GM18502 (cell line): Measurements from ENCODE around the gene USP48.
"Not testable (repeated sequence)": the region's sequence is repeated elsewhere in the genome, so short reads cannot be mapped to it uniquely, and the experiment has no call there.

Experiments used
- ATAC-seq: cut with Tn5 transposase; IDR thresholded peaks from one replicate; pipeline ENCODE4 v1.9.1; 2021; ENCODE audit warnings: mild to moderate bottlenecking; ENCODE audit not compliant: unreplicated experiment, poor library complexity

The USP48 gene, protein sequence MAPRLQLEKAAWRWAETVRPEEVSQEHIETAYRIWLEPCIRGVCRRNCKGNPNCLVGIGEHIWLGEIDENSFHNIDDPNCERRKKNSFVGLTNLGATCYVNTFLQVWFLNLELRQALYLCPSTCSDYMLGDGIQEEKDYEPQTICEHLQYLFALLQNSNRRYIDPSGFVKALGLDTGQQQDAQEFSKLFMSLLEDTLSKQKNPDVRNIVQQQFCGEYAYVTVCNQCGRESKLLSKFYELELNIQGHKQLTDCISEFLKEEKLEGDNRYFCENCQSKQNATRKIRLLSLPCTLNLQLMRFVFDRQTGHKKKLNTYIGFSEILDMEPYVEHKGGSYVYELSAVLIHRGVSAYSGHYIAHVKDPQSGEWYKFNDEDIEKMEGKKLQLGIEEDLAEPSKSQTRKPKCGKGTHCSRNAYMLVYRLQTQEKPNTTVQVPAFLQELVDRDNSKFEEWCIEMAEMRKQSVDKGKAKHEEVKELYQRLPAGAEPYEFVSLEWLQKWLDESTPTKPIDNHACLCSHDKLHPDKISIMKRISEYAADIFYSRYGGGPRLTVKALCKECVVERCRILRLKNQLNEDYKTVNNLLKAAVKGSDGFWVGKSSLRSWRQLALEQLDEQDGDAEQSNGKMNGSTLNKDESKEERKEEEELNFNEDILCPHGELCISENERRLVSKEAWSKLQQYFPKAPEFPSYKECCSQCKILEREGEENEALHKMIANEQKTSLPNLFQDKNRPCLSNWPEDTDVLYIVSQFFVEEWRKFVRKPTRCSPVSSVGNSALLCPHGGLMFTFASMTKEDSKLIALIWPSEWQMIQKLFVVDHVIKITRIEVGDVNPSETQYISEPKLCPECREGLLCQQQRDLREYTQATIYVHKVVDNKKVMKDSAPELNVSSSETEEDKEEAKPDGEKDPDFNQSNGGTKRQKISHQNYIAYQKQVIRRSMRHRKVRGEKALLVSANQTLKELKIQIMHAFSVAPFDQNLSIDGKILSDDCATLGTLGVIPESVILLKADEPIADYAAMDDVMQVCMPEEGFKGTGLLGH

DNA sequence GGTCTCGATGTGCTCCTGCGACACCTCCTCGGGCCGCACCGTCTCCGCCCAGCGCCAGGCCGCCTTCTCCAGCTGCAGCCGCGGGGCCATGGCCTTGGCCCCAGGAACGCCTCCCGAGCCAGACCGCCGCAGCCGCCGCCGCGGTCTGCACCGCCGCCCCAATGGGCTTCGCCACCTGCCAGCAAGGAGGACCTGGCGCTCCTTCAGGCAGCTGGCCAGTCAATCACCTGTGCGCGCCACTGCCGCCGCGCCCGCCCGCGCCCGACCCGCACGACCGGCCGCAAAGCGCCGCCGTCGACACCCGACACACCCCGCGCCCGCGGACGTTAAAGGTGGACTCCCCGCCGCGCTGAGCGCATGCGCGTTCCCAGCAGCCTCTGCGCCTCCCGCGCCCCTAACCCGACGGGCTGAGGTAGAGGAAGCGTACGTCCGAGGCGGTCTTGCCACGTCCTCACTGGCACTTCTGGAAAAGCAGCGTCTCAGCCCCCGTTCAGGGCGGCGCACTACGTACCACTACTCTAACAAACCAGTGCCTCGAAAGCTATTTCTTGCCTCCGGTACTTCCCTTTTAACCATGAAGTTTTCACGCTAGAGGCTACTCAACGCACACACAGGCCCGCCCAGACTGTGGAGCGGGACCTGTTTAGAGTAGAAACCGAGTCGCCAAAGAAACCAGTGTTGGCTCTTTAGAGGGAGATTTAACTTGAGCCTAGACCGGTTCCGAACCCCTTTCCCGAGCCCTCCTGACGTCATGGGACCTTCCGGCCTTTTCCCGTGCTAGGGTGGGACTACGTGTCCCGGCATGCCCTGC lies at the start of gene USP48:
Gene USP48, minus strand, starts transcription at position 282 of the 811 bp plus-strand sequence. Its CDS starts 192 bp downstream, at position 90.
- ATAC-seq, result peak; percentile 62

DNA sequence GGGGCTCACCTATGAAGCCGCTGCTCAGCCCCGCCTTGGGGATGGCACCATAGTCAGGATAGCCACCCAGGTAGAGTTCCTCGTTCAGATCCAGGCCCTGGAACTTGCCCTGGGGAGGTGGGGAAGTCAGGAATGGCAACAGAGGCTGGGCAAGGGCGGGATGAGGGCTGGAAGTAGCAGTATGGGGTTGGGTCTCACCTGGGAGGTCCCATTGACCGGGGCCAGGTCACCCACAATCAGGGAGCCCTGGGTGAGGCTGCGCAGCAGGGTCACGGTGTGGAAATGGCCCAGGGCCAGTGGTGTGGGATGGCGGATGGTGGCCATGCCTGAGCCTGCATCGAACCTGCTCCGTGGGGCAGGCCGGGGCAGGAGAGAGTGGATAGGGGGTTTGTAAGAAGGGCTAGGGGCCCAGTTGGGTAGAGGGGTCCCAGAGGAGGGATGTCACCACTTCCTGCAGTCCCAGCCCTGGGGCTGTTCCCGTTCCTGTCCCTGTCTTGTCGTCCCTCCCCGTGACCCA lies 48.6 kb upstream of the USP48 start:
- no peak for ATAC-seq

DNA sequence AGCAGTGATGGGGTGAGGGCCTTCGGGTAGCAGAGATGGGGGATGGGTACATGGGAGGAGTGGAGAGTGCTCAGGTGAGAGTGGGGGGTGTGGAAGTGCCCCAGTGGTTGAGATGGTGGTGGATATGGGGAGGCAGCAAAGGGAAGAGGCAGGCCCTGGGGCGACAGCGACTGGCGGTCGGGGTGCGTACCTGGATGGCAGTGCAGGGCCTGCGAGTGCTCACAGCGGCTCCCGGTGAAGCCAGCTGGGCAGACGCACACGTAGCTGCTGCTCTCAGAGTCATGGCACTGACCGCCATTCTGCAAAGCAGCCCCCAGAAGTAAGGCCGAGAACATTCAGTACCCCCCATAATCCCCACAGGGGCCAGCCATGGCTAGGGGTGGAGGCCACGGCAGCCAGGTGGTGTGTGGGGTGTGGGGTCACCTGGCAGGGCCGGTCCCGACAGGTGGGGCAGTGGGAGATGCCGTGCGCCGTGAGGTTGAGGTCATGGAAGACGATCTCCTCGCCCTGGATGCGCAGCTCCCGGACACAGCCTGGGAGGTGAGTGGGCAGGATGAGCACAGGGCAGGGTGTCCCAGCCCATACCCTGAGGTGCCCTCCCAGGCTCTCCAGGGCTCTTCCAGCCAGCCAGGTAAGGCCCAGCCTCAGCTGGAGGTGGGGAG lies 48.0 kb upstream of the USP48 start:
- ATAC-seq, result no peak

DNA sequence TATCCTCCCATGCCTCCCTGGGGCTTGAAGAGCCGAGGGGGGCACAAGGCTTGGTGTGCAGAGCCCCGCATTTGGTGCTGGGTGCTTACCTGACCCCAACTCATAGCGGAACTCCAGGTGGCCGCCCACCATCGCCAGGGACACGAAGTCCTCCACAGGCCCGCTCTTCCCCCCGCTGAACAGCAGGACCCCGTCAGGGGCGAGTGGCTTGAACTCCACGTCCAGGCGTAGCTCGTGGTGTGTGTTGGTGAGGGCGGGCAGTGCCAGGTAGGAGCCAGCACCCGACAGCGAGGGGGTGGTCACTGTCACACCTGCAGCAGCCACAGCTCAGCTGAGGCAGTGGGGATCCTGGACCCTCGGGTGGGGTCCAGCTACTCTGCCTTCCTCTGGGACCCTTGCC lies 46.3 kb upstream of the USP48 start:
- ATAC-seq, result no peak

DNA sequence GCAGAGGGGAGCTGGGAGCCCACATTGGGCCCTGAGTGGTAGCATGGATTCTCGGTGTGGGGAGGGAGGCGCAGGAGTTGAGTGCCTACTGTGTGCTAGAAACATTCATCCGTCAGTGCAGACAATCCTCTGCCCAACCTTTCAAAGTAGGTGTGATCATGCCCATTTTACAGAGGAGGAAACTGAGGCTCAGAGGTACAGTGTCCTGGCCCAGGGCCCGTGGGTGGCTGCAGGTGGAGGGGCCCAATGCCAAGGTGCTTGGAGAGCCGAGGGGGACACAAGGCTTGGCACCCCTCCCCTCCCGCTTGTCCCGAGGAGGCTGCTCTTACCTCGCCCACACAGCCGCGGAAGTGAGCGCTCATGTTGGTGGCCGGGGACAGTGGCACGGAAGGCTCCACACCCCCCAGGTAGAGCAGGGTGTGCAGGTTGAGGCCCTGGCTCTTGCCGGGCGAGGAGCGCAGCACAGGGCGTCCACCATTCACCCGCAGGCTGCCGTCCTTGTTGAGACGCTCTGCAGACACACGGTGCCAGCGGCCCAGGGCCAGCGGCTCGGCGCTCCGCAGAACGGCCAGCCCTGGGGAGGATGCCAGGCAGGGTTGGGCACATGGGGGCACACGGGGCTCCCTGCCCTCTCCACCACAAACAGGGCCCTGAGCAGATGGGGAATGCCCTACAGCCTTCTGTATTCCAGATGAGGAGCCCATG lies 45.7 kb upstream of the USP48 start:
- ATAC-seq, result no peak

DNA sequence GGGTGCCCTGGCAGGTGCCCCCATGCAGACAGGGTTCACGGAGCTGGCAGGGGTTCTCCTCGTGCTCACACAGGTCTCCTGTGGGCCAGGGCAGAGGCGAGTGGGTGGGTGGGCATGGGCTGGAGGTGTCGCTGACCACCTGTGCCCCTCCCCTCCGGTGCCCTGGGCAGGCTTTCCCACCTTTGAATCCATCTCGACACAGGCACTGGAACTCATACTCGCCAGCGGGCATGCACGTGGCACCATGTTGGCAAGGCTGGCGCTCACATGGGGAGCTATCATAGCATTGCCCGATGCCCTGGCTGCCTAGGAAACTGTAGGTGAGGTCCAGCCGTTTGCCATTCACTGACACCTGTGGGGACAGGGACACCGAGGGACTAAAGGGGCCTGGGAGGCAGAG lies 45.1 kb upstream of the USP48 start:
- ATAC-seq, result no peak

DNA sequence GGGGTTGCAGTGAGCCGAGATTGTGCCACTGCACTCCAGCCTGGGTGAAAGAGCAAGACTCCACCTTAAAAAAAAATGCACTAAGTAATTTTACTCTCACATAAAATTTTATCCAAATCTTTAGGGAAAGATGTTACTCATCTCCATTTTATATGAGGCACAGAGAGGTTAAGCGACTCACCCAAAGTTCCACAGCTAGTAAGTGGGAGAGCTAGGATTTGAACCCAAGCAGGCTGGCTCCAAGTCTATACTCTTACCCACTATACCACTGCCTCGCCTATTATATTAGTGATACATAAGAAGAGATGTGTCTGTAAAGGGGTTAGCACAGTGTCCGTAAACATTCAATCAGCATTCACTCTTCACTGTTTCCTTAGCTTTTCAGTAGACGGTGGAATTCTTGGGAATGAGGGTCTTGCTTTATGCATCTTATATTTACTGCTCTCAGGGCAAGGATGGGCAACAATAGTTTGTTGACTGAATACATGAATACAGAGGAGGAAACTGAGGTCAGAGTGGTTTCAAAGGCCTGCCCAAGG lies 44.3 kb upstream of the USP48 start:
- no peak for ATAC-seq

DNA sequence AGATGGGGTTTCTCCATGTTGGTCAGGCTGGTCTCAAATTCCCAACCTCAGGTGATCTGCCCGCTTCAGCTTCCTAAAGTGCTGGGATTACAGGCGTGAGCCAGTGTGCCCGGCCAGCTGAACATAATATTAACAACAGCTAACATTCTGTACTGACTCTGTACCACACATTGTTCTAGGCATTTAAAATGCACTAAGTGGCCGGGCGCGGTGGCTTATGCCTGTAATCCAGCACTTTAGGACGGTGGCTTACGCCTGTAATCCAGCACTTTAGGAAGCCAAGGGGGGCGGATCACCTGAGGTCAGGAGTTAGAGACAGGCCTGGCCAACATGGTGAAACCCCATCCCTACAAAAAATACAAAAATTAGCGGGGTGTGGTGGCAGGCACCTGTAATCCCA lies 43.7 kb upstream of the USP48 start:
- not testable (repeated sequence) for ATAC-seq

DNA sequence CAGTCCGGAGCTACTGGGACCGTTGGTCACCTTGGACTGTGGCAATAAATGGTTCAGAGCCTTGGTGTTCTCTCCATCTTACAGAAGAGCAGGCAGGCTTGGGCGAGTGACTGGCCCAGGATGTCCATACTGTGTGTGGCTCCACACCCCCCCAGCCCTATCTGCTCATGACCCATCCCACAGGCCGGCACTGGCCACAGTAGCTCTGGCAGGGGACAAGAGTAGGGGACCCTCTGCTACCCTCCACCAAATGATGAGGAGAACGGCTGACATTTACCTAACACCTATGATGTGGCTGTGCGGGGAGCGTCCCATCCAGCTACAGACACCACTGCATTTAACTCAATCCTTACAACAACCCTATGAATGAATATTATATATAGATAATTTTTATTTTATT lies 42.4 kb upstream of the USP48 start:
- ATAC-seq, result no peak

DNA sequence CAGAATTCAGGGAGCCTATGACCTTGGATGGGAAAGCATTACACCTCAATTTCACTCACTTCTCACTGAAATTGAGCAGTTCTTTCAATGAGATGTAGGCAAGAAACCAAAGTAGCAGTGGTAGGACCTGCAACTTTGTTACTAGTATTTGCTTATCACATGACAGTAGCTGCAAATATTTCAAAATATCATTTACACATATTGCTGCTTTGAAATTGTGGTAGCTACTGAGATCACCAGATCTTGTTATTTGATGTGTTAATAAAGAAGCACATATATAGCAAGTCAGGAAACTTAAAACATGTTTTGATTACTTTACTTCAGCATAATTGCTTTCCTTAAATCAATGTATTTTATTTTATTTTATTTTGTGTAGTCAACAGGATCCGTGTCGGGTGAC lies 42.0 kb upstream of the USP48 start:
- ATAC-seq, result no peak

DNA sequence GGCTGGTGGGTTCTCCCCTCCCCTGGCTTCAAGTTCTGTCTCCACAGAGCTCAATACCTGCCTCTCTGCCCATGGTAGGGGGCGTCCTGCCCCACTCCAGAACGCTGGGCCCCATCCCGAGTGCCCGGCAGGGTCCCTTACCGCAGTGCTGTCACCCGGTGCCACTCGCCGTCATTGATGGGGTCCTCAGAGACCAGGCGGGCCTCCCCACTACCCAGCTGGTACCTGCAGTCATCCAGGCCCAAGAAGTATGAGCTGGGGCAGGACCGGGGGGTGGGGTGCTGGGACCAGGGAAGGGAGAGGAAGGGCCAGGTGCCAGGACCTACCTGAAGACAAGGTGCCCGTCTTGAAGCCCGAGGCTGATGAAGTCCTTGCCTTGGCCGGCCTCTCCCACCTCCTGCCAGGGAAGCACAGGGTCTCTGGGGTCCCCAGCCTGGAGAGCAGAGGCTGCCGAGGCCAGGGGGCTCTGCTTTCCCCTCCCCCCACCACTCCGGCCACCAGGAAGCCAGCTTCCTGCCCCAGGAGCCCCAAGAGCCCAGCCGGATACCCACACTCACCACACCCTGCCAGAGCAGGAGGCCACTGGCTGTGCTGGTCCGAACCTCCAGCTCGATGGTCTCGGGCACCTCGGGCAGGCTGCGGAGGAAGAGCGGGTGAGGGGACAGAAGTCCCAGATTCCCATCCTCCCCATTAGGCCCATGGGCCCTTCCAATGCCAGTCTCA lies 41.2 kb upstream of the USP48 start:
- ATAC-seq, result no peak

DNA sequence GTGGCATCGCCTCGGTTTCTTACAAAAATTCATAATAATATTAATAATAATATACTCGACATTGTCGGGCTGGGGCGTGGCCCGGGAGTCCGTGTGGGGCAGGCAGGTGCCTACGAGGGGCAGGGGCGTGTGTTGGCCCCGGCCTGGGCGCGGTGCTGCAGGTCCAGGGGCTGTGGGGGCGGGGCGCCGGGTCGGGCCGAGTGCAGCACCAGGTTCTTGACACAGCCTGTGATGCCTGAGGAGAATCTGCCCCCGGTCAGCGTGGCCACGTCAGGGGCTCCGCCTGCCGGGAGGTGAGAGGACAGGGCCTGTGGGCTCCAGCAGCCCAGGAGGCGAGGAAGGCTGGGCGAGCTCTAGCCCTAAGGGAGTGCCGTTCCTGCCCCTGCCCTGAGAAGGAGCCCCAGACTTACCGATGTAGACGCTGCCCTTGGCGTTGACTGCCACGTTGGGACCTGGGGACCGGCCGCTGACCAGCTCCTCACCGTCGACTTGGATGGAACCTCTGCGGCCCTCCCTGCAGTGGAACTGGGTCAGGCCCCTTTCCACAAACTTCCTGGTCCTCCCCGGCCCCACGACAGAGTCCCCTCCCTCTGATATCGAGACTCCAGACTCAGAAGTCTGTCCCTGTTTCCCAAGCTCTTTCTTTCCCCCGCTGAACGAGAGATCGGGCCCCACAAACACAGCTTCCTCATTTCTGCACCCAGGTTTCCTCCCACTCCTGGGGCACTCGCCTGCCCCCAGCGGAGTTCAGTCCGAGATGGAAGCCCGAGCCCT lies 40.4 kb upstream of the USP48 start:
- ATAC-seq, result no peak

DNA sequence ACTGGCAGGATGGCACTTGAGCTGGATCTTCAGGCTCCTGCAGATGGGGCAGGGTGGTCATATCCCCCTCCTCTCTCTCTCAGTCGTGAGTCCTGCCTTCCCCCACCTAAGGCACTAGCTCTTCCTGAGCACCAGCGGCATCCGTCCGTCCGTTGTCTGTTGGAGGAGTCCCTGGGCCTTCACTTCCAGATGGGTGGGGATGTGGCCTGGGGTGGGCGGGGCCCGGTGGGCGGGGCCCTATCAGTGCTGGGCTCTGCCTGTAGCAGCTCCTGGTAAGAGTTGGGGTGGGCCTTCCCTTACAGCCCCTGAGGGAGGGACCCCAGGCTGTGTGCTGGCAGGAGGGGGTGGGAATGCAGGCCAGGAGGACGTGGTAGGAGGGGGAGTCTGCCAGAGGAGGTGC lies 39.4 kb upstream of the USP48 start:
- no peak for ATAC-seq

DNA sequence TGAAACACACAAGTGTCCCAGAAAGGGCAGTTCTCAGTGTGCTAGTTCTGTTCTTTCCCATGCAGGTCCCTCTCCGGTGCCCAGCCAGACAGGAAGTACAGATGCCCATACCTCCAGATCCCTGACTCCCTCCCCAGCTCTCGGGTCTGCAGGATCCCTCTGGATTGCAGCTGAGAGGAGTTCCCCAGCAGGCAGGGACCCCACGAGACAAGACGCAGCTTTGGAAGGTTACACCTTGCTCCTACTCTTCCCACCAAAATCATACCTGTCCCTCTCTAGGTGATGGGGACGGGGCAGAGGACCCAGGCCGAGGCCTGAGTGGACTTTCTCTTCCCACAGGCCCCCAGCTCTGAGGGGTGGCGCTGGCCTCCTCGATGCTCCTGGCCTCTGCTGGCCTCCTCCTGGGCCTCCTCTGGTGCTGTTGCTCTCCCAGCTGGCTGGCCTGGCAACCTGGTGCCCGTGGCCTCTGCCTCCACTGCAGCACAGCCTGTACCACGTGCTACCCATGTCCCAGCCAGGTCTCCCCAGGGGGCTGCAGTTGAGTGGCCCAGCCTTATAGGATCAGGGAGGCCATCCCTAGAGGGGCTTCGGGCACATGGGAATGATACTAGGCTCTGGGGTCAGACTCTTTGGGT lies 38.6 kb upstream of the USP48 start:
- no peak for ATAC-seq

DNA sequence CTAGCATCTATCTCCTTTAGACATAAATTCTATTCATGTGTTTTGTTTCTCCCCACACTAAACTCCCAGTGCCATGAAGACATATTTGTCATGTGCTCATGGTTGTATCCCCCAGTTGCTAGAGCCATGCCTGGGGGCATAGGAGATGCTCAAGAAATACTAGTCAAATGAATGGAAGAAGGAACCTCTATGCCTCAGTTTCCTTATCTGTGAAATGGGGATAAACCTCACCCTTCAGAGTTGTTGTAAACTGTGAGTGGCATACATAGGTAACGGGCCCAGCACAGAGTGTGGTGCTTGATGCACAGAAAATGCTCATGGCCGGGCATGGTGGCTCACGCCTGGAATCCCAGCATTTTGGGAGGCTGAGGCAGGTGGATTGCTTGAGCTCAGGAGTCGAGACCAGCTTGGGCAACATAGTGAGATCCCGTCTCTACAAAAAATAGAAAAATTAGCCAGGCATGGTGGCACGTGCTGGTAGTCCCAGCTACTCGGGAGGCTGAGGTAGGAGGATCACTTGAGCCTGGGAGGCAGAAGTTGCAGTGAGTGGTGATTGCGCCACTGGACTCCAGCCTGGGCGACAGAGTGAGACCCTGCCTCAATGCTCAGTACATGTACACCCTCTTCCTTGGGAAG lies 37.8 kb upstream of the USP48 start:
- no peak for ATAC-seq

DNA sequence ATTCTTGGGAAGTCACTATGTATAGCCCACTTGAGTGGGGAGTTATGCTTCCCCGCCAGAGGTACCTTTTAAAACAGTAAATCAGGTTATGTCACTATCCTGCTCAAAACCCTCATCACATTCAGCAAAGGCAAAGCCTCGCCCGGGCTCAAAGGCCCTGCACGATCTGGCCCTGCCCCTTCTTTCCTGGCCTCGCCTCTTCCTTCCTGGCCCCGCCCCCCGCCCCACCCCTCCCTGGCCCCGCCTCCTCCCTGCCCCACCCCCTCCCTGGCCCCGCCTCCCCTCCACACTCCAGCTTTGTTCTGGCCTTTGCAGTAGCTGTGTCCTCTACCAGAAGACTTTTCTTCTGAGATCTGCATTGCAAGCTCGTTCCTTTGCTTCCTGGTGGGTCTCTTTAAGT lies 35.7 kb upstream of the USP48 start:
- ATAC-seq, result no peak
